MV-4-11 (cell line): ENCODE measurements around the gene MRPS27.
"Not testable (repeated sequence)": the region's sequence is repeated elsewhere in the genome, so short reads cannot be mapped to it uniquely, and the experiment has no call there.

ENCODE experiments used
- DNase-seq: peaks from one replicate; lab custom pipeline; 2025; lab: John Stamatoyannopoulos, UW

The MRPS27 gene

GRCh38 chr5:72202331-72202825, 117.7 kb downstream of the MRPS27 start:
- DNase-seq: no peak

- DNase-seq: no peak
These were observed 120.4 kb downstream of the MRPS27 start for GRCh38 chr5:72199681-72200080.

GRCh38 chr5:72197393-72197792, 122.6 kb downstream of the MRPS27 start:
- DNase-seq: no peak

- no peak for DNase-seq
These were observed 124.5 kb downstream of the MRPS27 start for GRCh38 chr5:72195581-72195980.

GRCh38 chr5:72194846-72195245, 125.2 kb downstream of the MRPS27 start:
- peak; percentile 37 for DNase-seq

- no peak for DNase-seq
These were observed 128.6 kb downstream of the MRPS27 start for GRCh38 chr5:72191404-72191803.

- no peak for DNase-seq
These were observed 130.9 kb downstream of the MRPS27 start for GRCh38 chr5:72189146-72189545.

GRCh38 chr5:72188166-72188565, 131.9 kb downstream of the MRPS27 start:
- DNase-seq: no peak

GRCh38 chr5:72187388-72188075, 132.5 kb downstream of the MRPS27 start:
- no peak for DNase-seq

- DNase-seq: no peak
These were observed 134.3 kb downstream of the MRPS27 start for GRCh38 chr5:72185496-72186329.

GRCh38 chr5:72184408-72184807, 135.6 kb downstream of the MRPS27 start:
- no peak for DNase-seq

- DNase-seq: no peak
These were observed 136.9 kb downstream of the MRPS27 start for GRCh38 chr5:72183101-72183520.

- no peak for DNase-seq
These were observed 137.4 kb downstream of the MRPS27 start for GRCh38 chr5:72182686-72183085.

- no peak for DNase-seq
These were observed 139.1 kb downstream of the MRPS27 start for GRCh38 chr5:72180925-72181324.

GRCh38 chr5:72179816-72180440, 140.1 kb downstream of the MRPS27 start:
- no peak for DNase-seq

GRCh38 chr5:72179028-72179815, 140.8 kb downstream of the MRPS27 start:
- no peak for DNase-seq

GRCh38 chr5:72177538-72177937, 142.5 kb downstream of the MRPS27 start:
- no peak for DNase-seq

GRCh38 chr5:72172786-72173185, 147.3 kb downstream of the MRPS27 start:
- DNase-seq: no peak

GRCh38 chr5:72171667-72172066, 148.4 kb downstream of the MRPS27 start:
- no peak for DNase-seq

GRCh38 chr5:72171181-72171580, 148.9 kb downstream of the MRPS27 start:
- not testable (repeated sequence) for DNase-seq

GRCh38 chr5:72170101-72170500, 149.9 kb downstream of the MRPS27 start:
- DNase-seq: no peak
